H1 (cell line): ENCODE results near the gene CDON. TPM values are rescaled to one million over a fixed set of nuclear protein-coding genes. Genes with fewer than 3 reads are reported as not detected.

ENCODE experiments used
- CHD1 ChIP-seq: IDR thresholded peaks from 2 replicates; pipeline ENCODE4 v1.6.1; 2012; ENCODE audit warnings: low read depth, low read length, improper control_type of control experiment
- CTCF ChIP-seq, 3 experiments: IDR thresholded peaks; 1 replicate in 2 of 3; 2 replicates in 1 of 3; pipeline versions ENCODE4 v1.5.1 to v1.6.1; 2011; ENCODE audit warnings: low read length in 3 of 3, mild to moderate bottlenecking in 3 of 3, inconsistent platforms in 2 of 3, low read depth in 1 of 3, moderate library complexity in 1 of 3; ENCODE audit not compliant: insufficient read depth in 1 of 3; ENCODE audit errors: control extremely low read depth in 1 of 3
- EP300 ChIP-seq, 2 experiments: IDR thresholded peaks; 1 replicate in 1 of 2; 2 replicates in 1 of 2; pipeline ENCODE4 v1.6.1; 2011 to 2012; ENCODE audit warnings: low read depth in 2 of 2, low read length in 2 of 2, mild to moderate bottlenecking in 2 of 2, borderline replicate concordance in 1 of 2, inconsistent platforms in 1 of 2, moderate library complexity in 1 of 2
- SP1 ChIP-seq: IDR thresholded peaks from 2 replicates; pipeline ENCODE4 v1.6.1; 2011; ENCODE audit warnings: low read depth, low read length
- TAF1 ChIP-seq: IDR thresholded peaks from 2 replicates; pipeline ENCODE4 v1.6.1; 2011; ENCODE audit warnings: mild to moderate bottlenecking, low read depth, low read length
- TAF7 ChIP-seq: optimal IDR thresholded peaks from 2 replicates; pipeline ENCODE3; 2011; ENCODE audit warnings: low read depth, mild to moderate bottlenecking, inconsistent platforms, low read length, moderate library complexity, borderline replicate concordance
- TBP ChIP-seq: IDR thresholded peaks from 2 replicates; pipeline ENCODE4 v1.6.1; 2011; ENCODE audit warnings: low read depth, low read length, improper control_type of control experiment
- TCF12 ChIP-seq: IDR thresholded peaks from 2 replicates; pipeline ENCODE4 v1.6.1; 2011; ENCODE audit warnings: low read depth, mild to moderate bottlenecking, low read length
- YY1 ChIP-seq: IDR thresholded peaks from 2 replicates; pipeline ENCODE4 v1.6.1; 2011; ENCODE audit warnings: low read depth, mild to moderate bottlenecking, low read length
- polyA plus RNA-seq, 7 experiments: library from polyadenylated mRNA; depleted of rRNA in 3 of 7; stranded (reverse) in 5 of 7; unstranded in 2 of 7; fragments of >200 nt in 5 of 7; fragments of 200-250 nt in 2 of 7; gene quantifications; 1 replicate in 5 of 7; 2 replicates in 1 of 7; 4 replicates in 1 of 7; pipeline versions ENCODE4 v1.2.1 to v1.2.3, GENCODE V29; 2011 to 2013; ENCODE audit warnings: missing spikeins in 2 of 7, mixed read lengths in 2 of 7
- total RNA-seq: library from RNA; stranded (reverse); fragmentation: NEBNext Ultra II Directional; extraction: Animal tissue kit (Norgen Biotek cat#: 25700); gene quantifications from 2 replicates; pipeline ENCODE4 v1.2.1, GENCODE V29; 2021

CDON gene
- total and polyA plus RNA-seq, 2 of the 8 experiments (the other 6 are each of a cell fraction or from before 2014, with no cell fraction given): 11.0 to 32.5 TPM

DNA sequence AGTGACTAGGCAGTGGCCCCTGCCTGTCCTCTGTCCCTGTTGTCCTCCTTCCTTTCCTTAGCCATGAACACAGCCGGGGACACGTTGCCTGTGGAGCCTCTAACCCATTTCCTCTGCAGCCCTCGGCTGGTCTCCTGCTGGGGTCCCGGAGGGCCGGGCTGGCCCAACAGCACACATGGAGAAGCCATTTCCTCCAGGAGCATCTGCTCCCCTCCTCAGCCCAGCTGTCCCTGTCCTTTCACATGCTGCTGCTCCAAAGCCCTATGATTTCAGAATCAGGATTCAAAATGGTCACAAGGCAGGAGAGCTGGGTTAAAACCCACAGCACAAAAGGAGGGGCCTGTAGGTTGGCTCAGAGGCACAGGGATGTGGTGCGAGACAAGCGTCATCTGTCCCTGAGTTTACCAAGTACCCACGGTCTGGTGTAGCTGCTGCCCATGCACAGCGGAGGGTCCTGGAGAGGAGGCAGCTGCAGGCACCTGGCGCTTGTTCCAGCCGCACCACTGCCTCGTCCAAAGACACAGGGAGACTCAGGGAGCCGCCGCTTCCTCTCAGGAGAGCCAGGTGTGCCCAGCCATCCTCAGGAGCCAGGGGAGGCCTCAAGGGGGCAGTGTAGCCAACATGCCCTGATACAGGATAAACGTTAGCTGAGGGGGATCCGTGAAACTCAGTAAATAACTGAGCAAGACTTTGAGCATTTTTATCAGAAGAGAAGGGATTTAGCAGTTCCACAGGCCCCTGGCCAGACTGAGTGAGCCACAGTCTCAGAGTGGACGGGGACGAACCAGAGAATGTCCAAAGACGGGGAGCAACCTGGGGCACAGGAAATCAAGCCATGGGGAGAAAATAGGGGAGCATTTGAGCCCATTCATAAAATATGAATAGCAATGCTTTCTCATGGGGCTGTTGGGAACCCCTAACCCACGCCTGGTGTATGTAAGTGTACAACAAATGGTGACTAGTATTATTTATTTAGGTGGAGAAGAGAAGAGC lies 120.8 kb downstream of the CDON start (continued):
- peak; percentile 74 to 92 (median 90) for TF ChIP-seq CTCF (IDR thresholded peaks at IDR 0.05; ENCODE audit: control extremely low read depth in 1 of 3, insufficient read depth in 1 of 3, low read depth in 1 of 3, low read length in 3 of 3)
- no peak for TF ChIP-seq TAF7
- peak; percentile 57 for TF ChIP-seq TAF1
- TF ChIP-seq CHD1: no peak
- 0 out of 2 replicates have a peak, but pooled peaks have one; percentile 41 for TF ChIP-seq YY1
- TF ChIP-seq SP1: no peak
- peak in 1 of 2 experiments; percentile 63; a peak in 1 of 3 replicates for TF ChIP-seq EP300 (IDR thresholded peaks at IDR 0.05; ENCODE audit: borderline replicate concordance in 1 of 2, low read depth in 2 of 2, low read length in 2 of 2)
- TF ChIP-seq TCF12: peak; percentile 91; the same call in 1 of the 2 replicates
- peak; percentile 31; the same call in 1 of the 2 replicates for TF ChIP-seq TBP
